HL-60/S4 treated with phorbol 12-myristate 13-acetate at 8.2 ng/mL for 4 days and 3 days (cell line): Measurements from ENCODE around the gene TSTD2.

Experiments used
- in situ Hi-C: fragments of 300-500 bp; cut with MboI; formaldehyde crosslinking; loops from 2 replicates; pipeline ENCODE4 v1.15.0; 2022; ENCODE audit warnings: low sequenced_read_pairs

The TSTD2 gene

GRCh38 chr9:97632985-97633858 lies at the start of gene TSTD2, which contains the start of gene NCBP1:
TSTD2 (minus strand) TSS chr9:97633368; CDS start chr9:97627562, 5,806 bp downstream.
NCBP1 (plus strand) TSS chr9:97633821; CDS start chr9:97633882, 61 bp downstream.
- in situ Hi-C loops, result no loop called here

- in situ Hi-C loops, result no loop called here
Observed at GRCh38 chr9:97682242-97682641, 49.1 kb upstream of the TSTD2 start.

- in situ Hi-C loops, result no loop called here
Observed at GRCh38 chr9:97675655-97676054, 42.5 kb upstream of the TSTD2 start.

GRCh38 chr9:97673922-97674321 lies 40.8 kb upstream of the TSTD2 start:
- in situ Hi-C loops, result no loop called here

GRCh38 chr9:97672403-97672802 lies 39.2 kb upstream of the TSTD2 start:
- in situ Hi-C loops, result no loop called here

- in situ Hi-C loops, result no loop called here
Observed at GRCh38 chr9:97670586-97670985, 37.4 kb upstream of the TSTD2 start.

GRCh38 chr9:97668485-97668884 lies 35.3 kb upstream of the TSTD2 start:
- in situ Hi-C loops, result no loop called here

- in situ Hi-C loops, result no loop called here
Observed at GRCh38 chr9:97666907-97667686, 33.9 kb upstream of the TSTD2 start.

GRCh38 chr9:97665742-97666141 lies 32.6 kb upstream of the TSTD2 start:
- in situ Hi-C loops, result no loop called here

- in situ Hi-C loops, result no loop called here
Observed at GRCh38 chr9:97660847-97661246, 27.7 kb upstream of the TSTD2 start.

- in situ Hi-C loops, result no loop called here
Observed at GRCh38 chr9:97660340-97660739, 27.2 kb upstream of the TSTD2 start.

- in situ Hi-C loops, result no loop called here
Observed at GRCh38 chr9:97659771-97660170, 26.6 kb upstream of the TSTD2 start.

GRCh38 chr9:97658707-97659106 lies 25.5 kb upstream of the TSTD2 start:
- in situ Hi-C loops, result no loop called here

- in situ Hi-C loops, result no loop called here
Observed at GRCh38 chr9:97651646-97652045, 18.5 kb upstream of the TSTD2 start.

- in situ Hi-C loops, result no loop called here
Observed at GRCh38 chr9:97647996-97648395, 14.8 kb upstream of the TSTD2 start.

- in situ Hi-C loops, result no loop called here
Observed at GRCh38 chr9:97645720-97646119, 12.6 kb upstream of the TSTD2 start.

GRCh38 chr9:97640325-97640724 lies 7.2 kb upstream of the TSTD2 start:
- in situ Hi-C loops, result no loop called here

- in situ Hi-C loops, result no loop called here
Observed at GRCh38 chr9:97638666-97639065, 5.5 kb upstream of the TSTD2 start.

- in situ Hi-C loops, result no loop called here
Observed at GRCh38 chr9:97636903-97637302, 3.7 kb upstream of the TSTD2 start.

GRCh38 chr9:97635026-97635425 lies 1.9 kb upstream of the TSTD2 start:
- in situ Hi-C loops, result no loop called here

- in situ Hi-C loops, result no loop called here
Observed at GRCh38 chr9:97633859-97634490, 807 bp upstream of the TSTD2 start.
